ENCODE data around the gene TBCE. TPM values are rescaled to one million over a fixed set of nuclear protein-coding genes. Genes with fewer than 3 reads are reported as not detected.

The TBCE gene
- total RNA-seq, 2 donors from 2014 or later, result 15.4 to 18.0 TPM

- DNase-seq (ENCODE audit: low spot score), result no peak
These were observed 32.4 kb downstream of the TBCE start for GRCh38 chr1:235399661-235400060.

GRCh38 chr1:235401251-235401650 lies 34.0 kb downstream of the TBCE start:
- no peak overlapping the region for H3K4me3 ChIP-seq

More at GRCh38 chr1:235399661-235400060, 32.4 kb downstream of the TBCE start:
- Histone ChIP-seq H3K27me3 (no peaks in the 10 kb centered on the region), H3K4me1 (no peaks in the 10 kb centered on the region), H3K36me3 (peaks cover 9% of the 10 kb centered on the region), H3K9me3 (no peaks in the 10 kb centered on the region), H3K27ac (no peak overlapping the region), H3K4me3 (no peak overlapping the region)
- no peak for TF ChIP-seq CTCF (IDR thresholded peaks at IDR 0.05)

GRCh38 chr1:235402457-235403200 lies 35.4 kb downstream of the TBCE start:
- Histone ChIP-seq H3K4me3 (no peak overlapping the region), H3K36me3 (peaks cover 9% of the 10 kb centered on the region), H3K4me1 (no peaks in the 10 kb centered on the region), H3K9me3 (no peaks in the 10 kb centered on the region), H3K27ac (no peak overlapping the region), H3K27me3 (no peaks in the 10 kb centered on the region)
- no peak for TF ChIP-seq CTCF (IDR thresholded peaks at IDR 0.05)
- DNase-seq (ENCODE audit: low spot score), result no peak

More at GRCh38 chr1:235401251-235401650, 34.0 kb downstream of the TBCE start:
- Histone ChIP-seq H3K27ac (no peak overlapping the region), H3K9me3 (no peaks in the 10 kb centered on the region), H3K27me3 (no peaks in the 10 kb centered on the region), H3K36me3 (peaks cover 9% of the 10 kb centered on the region), H3K4me1 (no peaks in the 10 kb centered on the region)
- no peak for DNase-seq (ENCODE audit: low spot score)
- no peak for TF ChIP-seq CTCF (IDR thresholded peaks at IDR 0.05)

GRCh38 chr1:235403593-235403992 lies 36.4 kb downstream of the TBCE start:
- DNase-seq (ENCODE audit: low spot score), result no peak
- H3K9me3 ChIP-seq, result no peaks in the 10 kb centered on the region
- H3K27ac ChIP-seq, result no peak overlapping the region
- no peak for TF ChIP-seq CTCF (IDR thresholded peaks at IDR 0.05)
- no peak overlapping the region for H3K4me3 ChIP-seq
- H3K4me1 ChIP-seq, result peaks cover 0 to 3% of the 10 kb centered on the region in 2 donors
- no peaks in the 10 kb centered on the region for H3K27me3 ChIP-seq
- H3K36me3 ChIP-seq, result peaks cover 9% of the 10 kb centered on the region

- no peaks in the 10 kb centered on the region for H3K9me3 ChIP-seq
- no peak for DNase-seq (ENCODE audit: low spot score)
- no peak overlapping the region for H3K4me3 ChIP-seq
- H3K27me3 ChIP-seq, result no peaks in the 10 kb centered on the region
- TF ChIP-seq CTCF (IDR thresholded peaks at IDR 0.05), result no peak
- peaks cover 0 to 9% of the 10 kb centered on the region in 2 donors for H3K4me1 ChIP-seq
- H3K36me3 ChIP-seq, result peaks cover 9% of the 10 kb centered on the region
- H3K27ac ChIP-seq, result no peak overlapping the region
These were observed 37.0 kb downstream of the TBCE start for GRCh38 chr1:235404190-235404589.

GRCh38 chr1:235407419-235407818 lies 40.2 kb downstream of the TBCE start:
- H3K4me1 ChIP-seq, result peaks cover 0 to 11% of the 10 kb centered on the region in 2 donors
- no peaks in the 10 kb centered on the region for H3K27me3 ChIP-seq
- H3K36me3 ChIP-seq, result peaks cover 9% of the 10 kb centered on the region
- DNase-seq (ENCODE audit: low spot score), result no peak
- H3K4me3 ChIP-seq, result no peak overlapping the region
- H3K27ac ChIP-seq, result no peak overlapping the region
- no peaks in the 10 kb centered on the region for H3K9me3 ChIP-seq
- TF ChIP-seq CTCF (IDR thresholded peaks at IDR 0.05), result no peak
